ENCODE results near the gene ARMH4.
"Not testable (repeated sequence)": the region's sequence is repeated elsewhere in the genome, so short reads cannot be mapped to it uniquely, and the experiment has no call there.

The ARMH4 gene

GRCh38 chr14:58131386-58131785 is 20.6 kb downstream of the ARMH4 start:
- no peak for DNase-seq (ENCODE audit: low read depth)
- H3K4me3 ChIP-seq (ENCODE audit: low read depth, low read length): no peak overlapping the region
- TF ChIP-seq CTCF (IDR thresholded peaks at IDR 0.05; ENCODE audit: insufficient read depth, low read depth, low read length, missing control alignments): no peak

- no peak for TF ChIP-seq CTCF (IDR thresholded peaks at IDR 0.05; ENCODE audit: insufficient read depth, low read depth, low read length, missing control alignments)
- DNase-seq (ENCODE audit: low read depth): no peak
- no peak overlapping the region for H3K4me3 ChIP-seq (ENCODE audit: low read depth, low read length)
These were observed 21.8 kb downstream of the ARMH4 start for GRCh38 chr14:58130116-58130782.

GRCh38 chr14:58129208-58129607 is 22.8 kb downstream of the ARMH4 start:
- no peak for DNase-seq (ENCODE audit: low read depth)
- no peak overlapping the region for H3K4me3 ChIP-seq (ENCODE audit: low read depth, low read length)
- no peak for TF ChIP-seq CTCF (IDR thresholded peaks at IDR 0.05; ENCODE audit: insufficient read depth, low read depth, low read length, missing control alignments)

GRCh38 chr14:58128416-58128815 is 23.6 kb downstream of the ARMH4 start:
- no peak for TF ChIP-seq CTCF (IDR thresholded peaks at IDR 0.05; ENCODE audit: insufficient read depth, low read depth, low read length, missing control alignments)
- no peak for DNase-seq (ENCODE audit: low read depth)
- H3K4me3 ChIP-seq (ENCODE audit: low read depth, low read length): no peak overlapping the region

- DNase-seq (ENCODE audit: low read depth); H3K4me3 ChIP-seq (ENCODE audit: low read depth, low read length): not testable (repeated sequence)
These were observed 29.5 kb downstream of the ARMH4 start for GRCh38 chr14:58122546-58122945.

GRCh38 chr14:58121530-58122186 is 30.4 kb downstream of the ARMH4 start:
- no peak for TF ChIP-seq CTCF (IDR thresholded peaks at IDR 0.05; ENCODE audit: insufficient read depth, low read depth, low read length, missing control alignments)
- H3K4me3 ChIP-seq (ENCODE audit: low read depth, low read length): no peak overlapping the region
- no peak for DNase-seq (ENCODE audit: low read depth)

GRCh38 chr14:58119381-58119780 is 32.6 kb downstream of the ARMH4 start:
- no peak for TF ChIP-seq CTCF (IDR thresholded peaks at IDR 0.05; ENCODE audit: insufficient read depth, low read depth, low read length, missing control alignments)
- H3K4me3 ChIP-seq (ENCODE audit: low read depth, low read length): no peak overlapping the region
- no peak for DNase-seq (ENCODE audit: low read depth)
